GM12878 (cell line): ENCODE data around the gene AOC3. TPM values are rescaled to one million over a fixed set of nuclear protein-coding genes. Genes with fewer than 3 reads are reported as not detected.
"Not testable (repeated sequence)": the region's sequence is repeated elsewhere in the genome, so short reads cannot be mapped to it uniquely, and the experiment has no call there.

Experiments
- ATAC-seq: fragments of 200-7000 bp; cut with Tn5 transposase; 3 replicates; pipeline ENCODE4 v1.9.1; 2020; ENCODE audit warnings: mild to moderate bottlenecking, moderate library complexity
- BruUV-seq: library from RNA; stranded (reverse); fragments of 400-500 nt; replicated peaks from 2 replicates; lab custom pipeline; 2021; lab: Mats Ljungman, UMichigan
- CTCF ChIA-PET: fragments of 300-600 bp; sonication (Branson Sonifier 250); formaldehyde crosslinking; extraction: SDS; loops from one replicate; lab custom pipeline; 2021; ENCODE audit warnings: inconsistent platforms; lab: Yijun Ruan, JAX
- POLR2A ChIA-PET: fragments of 350-600 bp; formaldehyde crosslinking; extraction: SDS; loops from one replicate; lab custom pipeline; 2021; ENCODE audit warnings: inconsistent platforms; lab: Charles Lee
- RAD21 ChIA-PET: fragments of 300-600 bp; sonication (Branson Sonifier 250); formaldehyde crosslinking; loops from one replicate; lab custom pipeline; 2023; ENCODE audit warnings: antibody characterized with exemption; ENCODE audit not compliant: unreplicated experiment; lab: Charles Lee
- SMC1A ChIA-PET: fragments of 300-600 bp; sonication (Branson Sonifier 250); formaldehyde crosslinking; loops from one replicate; lab custom pipeline; 2023; ENCODE audit not compliant: unreplicated experiment, uncharacterized antibody; lab: Charles Lee
- DNase-seq: peaks from one replicate; pipeline ENCODE4 v3.0.0-alpha.2; 2011; ENCODE audit warnings: low read depth, low spot score
- FAIRE-seq: peaks from 3 replicates; lab custom pipeline; 2011; peaks lifted over from hg19 to GRCh38; lab: Jason Lieb, UNC
- H2AFZ ChIP-seq: 2 replicates; pipeline ENCODE4 v1.6.0; 2011; ENCODE audit warnings: low read depth, low read length, control low read depth; ENCODE audit not compliant: control insufficient read depth
- H3K27ac ChIP-seq: 2 replicates; pipeline ENCODE4 v1.5.1; 2011; ENCODE audit warnings: control low read depth; ENCODE audit not compliant: control insufficient read depth, insufficient read depth
- H3K27me3 ChIP-seq, 2 experiments: replicated peaks in 1 of 2; 2 replicates each; pipeline versions ENCODE4 v1.6.0 to v1.6.1; 2011; ENCODE audit warnings: low read length in 1 of 2; ENCODE audit not compliant: control insufficient read depth in 2 of 2, insufficient read depth in 2 of 2
- H3K36me3 ChIP-seq, 2 experiments: 2 replicates each; pipeline ENCODE4 v1.5.1; 2011; ENCODE audit warnings: low read length in 1 of 2; ENCODE audit not compliant: control insufficient read depth in 2 of 2, insufficient read depth in 2 of 2
- H3K4me1 ChIP-seq: 2 replicates; pipeline ENCODE4 v1.6.1; 2011; ENCODE audit warnings: mild to moderate bottlenecking, low read length, moderate library complexity, mixed read lengths; ENCODE audit not compliant: control insufficient read depth, insufficient read depth
- H3K4me2 ChIP-seq: 2 replicates; pipeline ENCODE4 v1.6.0; 2011; ENCODE audit warnings: control low read depth; ENCODE audit not compliant: control insufficient read depth, insufficient read depth
- H3K4me3 ChIP-seq: fragments of 200-600 bp; sonication (generic); 2 replicates; pipeline ENCODE4 v1.5.1; 2016
- H3K79me2 ChIP-seq: 2 replicates; pipeline ENCODE4 v1.6.0; 2011; ENCODE audit warnings: low read length; ENCODE audit not compliant: control insufficient read depth, insufficient read depth
- H3K9ac ChIP-seq: 2 replicates; pipeline ENCODE4 v1.8.0; 2011; ENCODE audit warnings: low read length, control low read depth, mixed read lengths; ENCODE audit not compliant: control insufficient read depth, insufficient read depth
- H3K9me3 ChIP-seq: replicated peaks from 3 replicates; pipeline ENCODE4 v1.5.1; 2011; ENCODE audit warnings: mild to moderate bottlenecking, low read length; ENCODE audit not compliant: control insufficient read depth, insufficient read depth
- H4K20me1 ChIP-seq: 2 replicates; pipeline ENCODE4 v1.6.0; 2011; ENCODE audit not compliant: control insufficient read depth, insufficient read depth
- ATF2 ChIP-seq: IDR thresholded peaks from 2 replicates; pipeline ENCODE4 v1.6.1; 2012; ENCODE audit warnings: low read length, inconsistent platforms
- CEBPB ChIP-seq, 2 experiments: fragments of 150-350 bp in 1 of 2; IDR thresholded peaks; 2 replicates each; pipeline ENCODE4 v1.6.1; 2012 to 2014; ENCODE audit warnings: low read depth in 2 of 2, low read length in 2 of 2, borderline replicate concordance in 1 of 2, inconsistent platforms in 1 of 2
- IRF3 ChIP-seq: fragments of 450-650 bp; IDR thresholded peaks from 2 replicates; pipeline ENCODE4 v1.6.1; 2014; ENCODE audit warnings: mild to moderate bottlenecking
- MTA3 ChIP-seq: IDR thresholded peaks from 2 replicates; pipeline ENCODE4 v1.6.1; 2012; ENCODE audit warnings: low read length, inconsistent platforms, borderline replicate concordance
- NFYB ChIP-seq: IDR thresholded peaks from 2 replicates; pipeline ENCODE4 v1.6.1; 2011; ENCODE audit warnings: low read depth, mild to moderate bottlenecking, low read length, improper control_type of control experiment, moderate library complexity; ENCODE audit not compliant: insufficient read depth
- PKNOX1 ChIP-seq: fragments of 450-650 bp; IDR thresholded peaks from 2 replicates; pipeline ENCODE4 v1.6.1; 2016; ENCODE audit warnings: mild to moderate bottlenecking
- POLR2AphosphoS2 ChIP-seq: IDR thresholded peaks from 2 replicates; pipeline ENCODE4 v1.6.1; 2011; ENCODE audit warnings: low read depth, mild to moderate bottlenecking, low read length, improper control_type of control experiment, moderate library complexity
- RELA ChIP-seq: fragments of 450-650 bp; IDR thresholded peaks from 2 replicates; pipeline ENCODE4 v1.8.0; 2014; ENCODE audit warnings: borderline replicate concordance; ENCODE audit not compliant: partially characterized antibody
- SPI1 ChIP-seq: IDR thresholded peaks from 2 replicates; pipeline ENCODE4 v1.6.1; 2011; ENCODE audit warnings: low read depth, mild to moderate bottlenecking, low read length, moderate library complexity, borderline replicate concordance; ENCODE audit not compliant: insufficient read depth
- SUPT20H ChIP-seq: IDR thresholded peaks from 2 replicates; pipeline ENCODE4 v1.6.1; 2011; ENCODE audit warnings: low read depth, mild to moderate bottlenecking, low read length, moderate library complexity, borderline replicate concordance; ENCODE audit not compliant: control insufficient read depth
- TAF1 ChIP-seq: IDR thresholded peaks from 2 replicates; pipeline ENCODE4 v1.6.1; 2011; ENCODE audit warnings: mild to moderate bottlenecking, low read depth, low read length, borderline replicate concordance
- TCF12 ChIP-seq: IDR thresholded peaks from 2 replicates; pipeline ENCODE4 v1.6.1; 2011; ENCODE audit warnings: low read depth, mild to moderate bottlenecking, low read length
- WRNIP1 ChIP-seq: IDR thresholded peaks from 2 replicates; pipeline ENCODE4 v1.6.1; 2011; ENCODE audit warnings: low read depth, low read length, improper control_type of control experiment, borderline replicate concordance
- WGBS: methylation state at CpG from one replicate; pipeline ENCODE4 v1.1.6; 2016; ENCODE audit warnings: low lambda C conversion rate; ENCODE audit not compliant: insufficient replicate concordance, insufficient coverage; ENCODE audit errors: missing lambda C conversion rate; 5-methylcytosine and 5-hydroxymethylcytosine counted together
- in situ Hi-C: fragments of 300-500 bp; cut with MboI; formaldehyde crosslinking; loops from 9 replicates; pipeline ENCODE4 v1.14.3; 2018; ENCODE audit warnings: mixed read lengths
- intact Hi-C: fragments of 100-400 bp; cut with micrococcal nuclease; formaldehyde crosslinking; loops from one replicate; pipeline ENCODE4 v1.14.2; 2022; ENCODE audit not compliant: unreplicated experiment
- polyA plus RNA-seq, 11 experiments: library from polyadenylated mRNA; depleted of rRNA in 4 of 11; unstranded in 6 of 11; stranded (reverse) in 5 of 11; fragments of >200 nt; fragmentation: Nextera tagmentation in 4 of 11; fragmentation: Illumina TruSeq in 1 of 11; extraction: Ambion mirVana in 4 of 11; extraction: Trizol in 1 of 11; gene quantifications; 1 replicate in 1 of 11; 2 replicates in 10 of 11; pipeline versions ENCODE4 v1.2.1 to v1.2.3, GENCODE V29; 2011 to 2016; ENCODE audit warnings: inconsistent platforms in 2 of 11, missing spikeins in 2 of 11, low read depth in 1 of 11
- total RNA-seq, 4 experiments: library from RNA; depleted of rRNA in 3 of 4; stranded (reverse); fragments of >200 nt in 3 of 4; fragmentation: Illumina TruSeq in 1 of 4; extraction: Trizol in 1 of 4; gene quantifications; 2 replicates each; pipeline versions ENCODE4 v1.2.1 to v1.2.3, GENCODE V29; 2013 to 2021

The AOC3 gene
- total and polyA plus RNA-seq, 10 of the 15 experiments (the other 5 are each of a cell fraction or from before 2014, with no cell fraction given), result 0.02 to 0.91 (median 0.34) TPM; not detected in 2

- H3K36me3 ChIP-seq, H2AFZ ChIP-seq, RAD21 ChIA-PET, H3K27ac ChIP-seq, ATAC-seq, intact Hi-C loops, H3K4me2 ChIP-seq, H3K9me3 ChIP-seq, H3K4me3 ChIP-seq, H4K20me1 ChIP-seq, POLR2A ChIA-PET, CTCF ChIA-PET, H3K27me3 ChIP-seq, BruUV-seq, in situ Hi-C loops, H3K79me2 ChIP-seq, FAIRE-seq, DNase-seq, H3K4me1 ChIP-seq, SMC1A ChIA-PET, H3K9ac ChIP-seq: not testable (repeated sequence)
- 20% methylated on average over 5 of the region's 8 CpGs for WGBS
Measured at GRCh38 chr17:42856516-42856915, 5.5 kb downstream of the AOC3 start.

- no peaks in the 10 kb centered on the region for H3K9me3 ChIP-seq
- DNase-seq (no peak), FAIRE-seq (no peak), ATAC-seq (no peak)
- no peaks in the 10 kb centered on the region for H3K4me1 ChIP-seq
- no peaks in the 10 kb centered on the region for H4K20me1 ChIP-seq
- H3K79me2 ChIP-seq, result no peaks in the 10 kb centered on the region
- ChIA-PET RAD21 (interaction anchor here (0.5 kb wide), 1 partner anchor 27 kb away, joined by 3 read pairs; no protein-coding TSS in a partner anchor), SMC1A (interaction anchor here (0.7 kb wide), 1 partner anchor 9 kb away, joined by 3 read pairs; no protein-coding TSS in a partner anchor), CTCF (interaction anchor here (1.3 kb wide), 1 partner anchor 140 kb away, joined by 5 read pairs; the partner anchor contains the start of gene RPL27), POLR2A (no interaction called here)
- no peak overlapping the region for H3K9ac ChIP-seq
- no peak overlapping the region for H3K4me2 ChIP-seq
- H3K36me3 ChIP-seq, result no peaks in the 10 kb centered on the region
- 67% methylated on average over 1 of the region's 1 CpG for WGBS
- H3K27me3 ChIP-seq, result no peaks in the 10 kb centered on the region
- BruUV-seq, result no TSS peak
- H3K4me3 ChIP-seq, result no peak overlapping the region
- in situ Hi-C loops, result no loop called here
- no peak for TF ChIP-seq IRF3
- TF ChIP-seq SUPT20H, result no peak
- TF ChIP-seq POLR2AphosphoS2, result no peak
- TF ChIP-seq TAF1, result no peak
- no peak for TF ChIP-seq TCF12
- TF ChIP-seq RELA, result no peak
- TF ChIP-seq SPI1, result no peak
- TF ChIP-seq WRNIP1, result no peak
- TF ChIP-seq NFYB, result no peak
- no peak for TF ChIP-seq CEBPB (IDR thresholded peaks at IDR 0.05; ENCODE audit: borderline replicate concordance in 1 of 2, low read depth in 2 of 2, low read length in 2 of 2)
- TF ChIP-seq PKNOX1, result no peak
- TF ChIP-seq ATF2, result no peak
- TF ChIP-seq MTA3, result no peak
- no peak overlapping the region for H3K27ac ChIP-seq
- intact Hi-C loops, result no loop called here
- H2AFZ ChIP-seq, result no peak overlapping the region
Measured at GRCh38 chr17:42857389-42857788, 6.4 kb downstream of the AOC3 start.
